Activated T-cell treated with anti-CD3 and anti-CD28 coated beads, Interleukin-2, amount 50 U/mL, for 24 hours (primary cell): Measurements from ENCODE around the gene MAP3K12.

Experiments
- DNase-seq: peaks from one replicate; pipeline ENCODE4 v3.0.0-alpha.2; 2020
- H3K27ac Mint-ChIP-seq: 2 replicates; pipeline ENCODE4 v1.8.0; 2020; ENCODE audit warnings: mild to moderate bottlenecking, mixed read lengths
- H3K27me3 Mint-ChIP-seq: 2 replicates; pipeline ENCODE4 v1.8.0; 2020; ENCODE audit warnings: mixed read lengths
- H3K36me3 Mint-ChIP-seq: 2 replicates; pipeline ENCODE4 v1.8.0; 2020; ENCODE audit warnings: low read depth, mixed read lengths
- H3K4me1 Mint-ChIP-seq: 2 replicates; pipeline ENCODE4 v1.8.0; 2020; ENCODE audit warnings: low read depth, mixed read lengths
- H3K4me3 Mint-ChIP-seq: 2 replicates; pipeline ENCODE4 v1.8.0; 2020; ENCODE audit warnings: mild to moderate bottlenecking, moderate library complexity, mixed read lengths
- H3K9me3 Mint-ChIP-seq: 2 replicates; pipeline ENCODE4 v1.8.0; 2020; ENCODE audit warnings: mixed read lengths

The MAP3K12 gene

DNA sequence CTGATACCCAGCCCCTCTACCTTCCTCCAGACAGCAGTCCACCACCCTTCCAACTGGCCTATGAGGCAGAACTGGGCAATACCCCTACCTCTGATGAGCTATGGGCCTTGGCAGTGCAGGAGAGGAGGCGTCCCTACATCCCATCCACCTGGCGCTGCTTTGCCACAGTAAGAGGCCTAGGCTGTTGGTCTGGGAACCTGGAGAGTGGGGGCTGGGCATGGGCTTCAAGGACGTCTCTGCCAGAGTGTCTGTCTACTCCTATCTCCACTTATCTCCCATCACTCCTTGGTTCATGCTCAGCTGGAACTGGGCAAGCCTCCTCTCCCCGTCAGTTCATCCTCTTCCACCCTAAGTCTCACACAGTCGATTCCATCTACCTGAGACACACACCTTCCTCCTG is 69.1 kb downstream of the MAP3K12 start:
- no peaks in the 10 kb centered on the region for H3K9me3 Mint-ChIP-seq
- H3K27ac Mint-ChIP-seq = no peak overlapping the region
- peaks cover 14% of the 10 kb centered on the region for H3K4me1 Mint-ChIP-seq
- no peaks in the 10 kb centered on the region for H3K27me3 Mint-ChIP-seq
- no peak overlapping the region for H3K4me3 Mint-ChIP-seq
- DNase-seq = no peak
- H3K36me3 Mint-ChIP-seq = no peaks in the 10 kb centered on the region
